K562 (cell line): ENCODE measurements around the gene NEURL1.

ENCODE experiments used
- CHCHD3 ChIP-seq: fragments of 250-450 bp; sonication (Bioruptor Pico); IDR thresholded peaks from 2 replicates; pipeline ENCODE4 v2.1.2; 2022; ENCODE audit warnings: mild to moderate bottlenecking
- CTCF ChIP-seq, 3 experiments: IDR thresholded peaks in 2 of 3; conservative IDR thresholded peaks in 1 of 3; 2 replicates each; pipeline ENCODE4 v1.5.1; 2011 to 2012; ENCODE audit warnings: low read length in 3 of 3, mild to moderate bottlenecking in 3 of 3, control low read depth in 2 of 3, improper control_type of control experiment in 1 of 3, inconsistent platforms in 1 of 3, low read depth in 1 of 3, mixed read lengths in 1 of 3, moderate library complexity in 1 of 3; ENCODE audit not compliant: insufficient read depth in 2 of 3
- E2F5 ChIP-seq: sonication (generic); formaldehyde crosslinking; IDR thresholded peaks from 2 replicates; pipeline ENCODE4 v1.8.0; 2022; ENCODE audit warnings: mild to moderate bottlenecking, missing genetic modification reagents

GRCh38 chr10:103501186-103501585 is 7.7 kb downstream of the NEURL1 start:
- TF ChIP-seq CHCHD3 (CRISPR knock-in tag) = no peak
- no peak for TF ChIP-seq CTCF (IDR thresholded peaks at IDR 0.05 in 2 of 3, conservative IDR thresholded peaks at IDR 0.05 in 1 of 3; ENCODE audit: insufficient read depth in 2 of 3, low read depth in 1 of 3, low read length in 3 of 3)
- no peak for TF ChIP-seq E2F5 (CRISPR knock-in tag)
